ENCODE data around the gene OR56A5. TPM values are rescaled to one million over a fixed set of nuclear protein-coding genes. Genes with fewer than 3 reads are reported as not detected.

OR56A5 gene

GRCh38 chr11:5922749-5923426, 45.4 kb downstream of the OR56A5 start:
- Histone ChIP-seq H3K4me3 (ENCODE audit: low read length) (no peak overlapping the region), H3K79me2 (ENCODE audit: control insufficient read depth, insufficient read depth, low read length) (no peaks in the 10 kb centered on the region), H3K27ac (ENCODE audit: low read depth, low read length) (no peak overlapping the region), H3K36me3 (ENCODE audit: control insufficient read depth, insufficient read depth, low read length) (no peaks in the 10 kb centered on the region), H3K4me2 (ENCODE audit: low read length) (no peak overlapping the region), H3K23ac (ENCODE audit: low read length) (no peak overlapping the region), H2BK5ac (ENCODE audit: low read length) (no peak overlapping the region), H3K4me1 (ENCODE audit: control insufficient read depth, low read depth, low read length) (no peaks in the 10 kb centered on the region), H3K4ac (ENCODE audit: low read depth, low read length) (no peak overlapping the region), H4K8ac (ENCODE audit: low read depth, low read length) (no peak overlapping the region), H2AK5ac (ENCODE audit: low read length) (no peak overlapping the region), H3K56ac (ENCODE audit: low read length) (no peak overlapping the region), H4K5ac (ENCODE audit: low read length) (no peak overlapping the region), H3K9ac (ENCODE audit: low read length) (no peak overlapping the region), H2BK15ac (replicated peaks; ENCODE audit: low read depth) (no peak overlapping the region), H3K18ac (ENCODE audit: low read length) (no peak overlapping the region), H2BK120ac (ENCODE audit: low read depth, low read length) (no peak overlapping the region), H3K79me1 (ENCODE audit: low read length) (no peaks in the 10 kb centered on the region), H3K27me3 (ENCODE audit: insufficient read depth, low read length, poor library complexity) (no peaks in the 10 kb centered on the region)
- WGBS (ENCODE audit: extremely low coverage, insufficient coverage, low lambda C conversion rate), result no CpG with 5 or more reads among the region's 2 CpGs
- peak; percentile 16 for DNase-seq

Small RNA genes lying within 50 kb of the gene (small RNA-seq; reads per million reads assigned to genes)
- not detected for gene RNA5SP329 (ENCODE audit: insufficient read depth)
